GM12874 (cell line): Measurements from ENCODE around the gene INCENP.

ENCODE experiments used
- CTCF ChIP-seq: IDR thresholded peaks from 2 replicates; pipeline ENCODE4 v1.5.1; 2011; ENCODE audit warnings: low read depth, mild to moderate bottlenecking, control low read depth, low read length, moderate library complexity; ENCODE audit not compliant: insufficient read depth

Gene INCENP

DNA sequence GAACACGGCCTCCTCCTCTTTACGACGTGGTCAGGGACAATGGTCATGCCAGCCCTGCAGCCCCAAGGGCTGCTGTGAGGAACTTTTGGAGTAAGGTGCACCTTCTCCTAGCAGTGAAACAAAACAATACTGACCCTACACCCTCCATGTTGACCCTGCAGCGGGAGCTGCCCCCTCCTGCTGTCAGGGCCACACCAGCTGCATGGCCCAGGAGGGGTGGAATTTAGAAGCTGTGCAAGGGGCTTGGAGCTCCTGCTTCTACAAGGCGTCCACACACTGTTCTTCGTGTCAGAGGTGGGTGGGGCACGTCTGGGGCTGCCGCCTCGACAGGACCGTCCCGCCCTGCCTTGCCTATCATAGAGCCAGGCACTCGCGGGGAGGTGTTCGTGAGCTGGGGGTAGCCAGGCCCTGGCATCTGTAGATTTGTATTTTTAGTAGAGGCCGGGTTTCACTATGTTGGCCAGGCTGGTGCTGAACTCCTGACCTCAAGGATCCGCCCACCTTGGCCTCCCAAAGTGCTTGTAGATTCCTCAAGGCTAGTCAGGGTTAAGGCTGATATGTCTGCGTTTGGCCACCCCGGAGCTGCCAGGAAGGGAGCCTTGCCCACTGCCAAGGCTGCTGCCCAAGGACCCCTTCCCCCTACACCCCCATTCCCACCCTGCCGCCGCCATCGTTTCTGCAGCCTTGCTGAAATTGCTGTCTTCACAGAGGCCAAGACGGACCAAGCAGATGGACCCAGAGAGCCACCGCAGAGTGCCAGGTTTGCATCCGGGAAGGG lies 15.9 kb downstream of the INCENP start:
- TF ChIP-seq CTCF = no peak

- no peak for TF ChIP-seq CTCF
Observed at GRCh38 chr11:62140304-62141110, 16.7 kb downstream of the INCENP start.

DNA sequence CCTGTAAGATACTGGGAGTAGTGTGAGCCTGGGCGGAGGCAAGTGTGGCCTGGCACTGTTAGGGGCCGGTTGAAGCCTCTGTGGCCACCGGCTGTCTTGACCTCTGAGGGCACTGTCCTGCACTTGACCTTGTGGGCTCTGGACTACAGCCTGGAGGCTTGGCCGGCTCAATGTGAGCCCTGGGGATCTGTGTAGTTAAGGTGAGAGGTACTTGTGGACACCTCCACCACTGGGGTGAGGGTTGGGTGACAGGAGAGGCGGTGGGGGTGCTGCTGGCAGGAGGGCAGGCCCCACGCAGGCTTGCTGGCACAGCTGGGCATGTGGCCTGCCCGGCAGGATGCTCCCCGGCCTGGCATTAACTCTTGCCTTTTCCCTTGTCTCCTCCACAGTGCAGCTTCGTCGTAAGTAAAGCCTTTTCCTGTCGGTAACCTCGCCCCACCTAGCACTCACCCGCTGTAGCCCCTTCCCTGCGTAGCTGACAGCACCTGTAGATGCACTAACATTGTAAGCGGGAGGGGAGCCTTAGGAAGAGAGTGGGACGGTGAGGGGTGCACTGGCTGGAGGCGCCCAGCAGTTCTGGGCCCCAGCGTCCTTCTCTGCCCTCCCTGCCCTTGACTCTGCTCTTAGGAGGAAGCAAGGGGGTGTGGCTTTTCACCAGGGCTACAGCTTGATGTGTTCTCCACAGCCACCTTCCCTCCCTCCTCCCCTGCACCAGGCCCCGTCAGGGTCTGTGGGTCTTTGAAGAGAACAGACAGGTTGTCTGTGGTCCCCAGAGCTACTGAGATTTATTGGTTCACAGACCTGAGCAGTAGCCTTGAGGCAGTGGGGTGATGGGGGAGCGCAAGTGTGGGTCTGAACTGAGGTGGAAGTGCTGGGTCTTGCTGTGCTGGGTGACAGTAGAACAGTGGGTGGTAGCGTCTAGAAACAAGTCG lies 17.6 kb downstream of the INCENP start:
- no peak for TF ChIP-seq CTCF

DNA sequence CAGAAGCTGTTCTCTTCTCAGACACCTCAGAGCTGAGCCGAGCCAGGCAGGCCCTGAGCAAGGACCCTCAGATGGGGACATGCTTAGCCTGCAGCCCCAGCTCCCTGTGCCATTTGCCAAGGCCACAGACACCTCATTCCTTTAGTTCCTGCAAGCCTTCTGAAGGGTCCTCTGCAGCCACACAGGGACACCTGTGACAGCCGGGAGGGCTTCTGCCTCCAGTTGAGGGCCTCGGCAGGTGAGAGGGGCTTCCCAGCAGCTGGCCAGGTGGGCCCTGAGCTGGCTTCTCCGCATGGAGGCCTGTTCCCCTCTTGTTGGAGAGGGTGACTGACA lies 18.2 kb downstream of the INCENP start:
- TF ChIP-seq CTCF = no peak

DNA sequence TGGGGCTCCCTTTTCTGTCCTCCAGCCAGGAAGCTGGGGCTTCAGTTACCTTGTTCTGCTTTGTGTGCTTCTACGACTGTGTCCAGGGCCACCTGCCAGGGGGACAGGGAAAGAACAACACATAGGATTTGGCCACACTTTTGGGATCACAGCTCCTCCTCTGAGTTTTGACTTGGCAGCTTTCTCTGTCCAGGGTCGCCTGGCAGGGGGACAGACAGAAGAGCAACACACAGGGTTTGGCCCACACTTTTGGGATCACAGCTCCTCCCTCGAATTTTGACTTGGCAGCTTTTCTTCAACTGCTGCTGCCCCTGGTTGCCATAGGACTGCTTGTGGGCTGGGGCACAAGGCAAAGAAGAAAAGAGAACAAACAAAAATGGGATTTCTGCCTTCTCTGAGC lies 19.1 kb downstream of the INCENP start:
- TF ChIP-seq CTCF = no peak

GRCh38 chr11:62143727-62144126 lies 19.9 kb downstream of the INCENP start:
- TF ChIP-seq CTCF = no peak

DNA sequence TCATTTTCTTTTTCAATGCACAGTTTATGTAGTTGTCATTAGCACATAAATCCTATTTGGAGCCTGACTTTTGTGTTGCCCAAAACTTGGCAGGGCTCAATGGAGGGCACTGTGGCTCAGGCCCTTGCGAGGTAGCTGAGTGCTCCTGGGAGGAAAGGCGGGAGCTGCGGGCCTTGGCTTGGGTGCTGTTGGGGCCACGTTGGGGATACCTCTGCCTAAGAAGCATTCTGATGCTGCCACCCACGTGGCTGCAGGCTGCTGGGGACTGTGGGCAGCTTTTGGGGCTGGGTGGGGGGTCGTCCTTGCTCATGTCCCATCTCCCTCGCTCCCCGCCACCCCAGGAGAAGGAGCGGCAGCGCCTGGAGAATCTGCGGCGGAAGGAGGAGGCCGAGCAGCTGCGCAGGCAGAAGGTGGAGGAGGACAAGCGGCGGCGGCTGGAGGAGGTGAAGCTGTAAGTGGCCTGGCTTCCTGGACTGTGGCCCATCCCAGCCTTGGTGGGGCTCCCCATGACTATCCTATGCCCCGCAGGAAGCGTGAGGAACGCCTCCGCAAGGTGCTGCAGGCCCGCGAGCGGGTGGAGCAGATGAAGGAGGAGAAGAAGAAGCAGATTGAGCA lies 20.9 kb downstream of the INCENP start:
- no peak for TF ChIP-seq CTCF
